ENCODE data around the gene MAFF.

The MAFF gene

DNA sequence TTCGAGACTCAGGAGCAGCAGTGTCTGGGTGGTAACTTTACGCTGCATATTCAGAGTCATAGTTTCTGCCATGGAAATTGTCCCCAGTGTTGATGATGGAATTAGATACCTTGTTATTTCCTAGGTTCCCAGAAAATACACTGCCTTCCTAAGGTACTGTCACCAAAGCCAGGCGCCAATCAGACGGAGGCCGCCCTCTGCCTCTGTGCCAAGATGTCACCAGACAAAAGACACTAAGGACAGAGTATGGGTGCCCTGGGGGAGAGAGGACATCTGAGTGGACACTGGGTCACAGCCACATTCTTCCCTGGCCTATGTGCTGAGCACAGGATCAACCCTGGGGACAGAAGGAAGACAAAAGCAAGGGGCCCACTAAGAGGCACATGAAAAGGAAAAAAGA is 31.3 kb upstream of the MAFF start:
- in situ Hi-C loops (cut with HindIII; ENCODE audit: low pct_ligation_motif_present, low sequenced_read_pairs): no loop called here

DNA sequence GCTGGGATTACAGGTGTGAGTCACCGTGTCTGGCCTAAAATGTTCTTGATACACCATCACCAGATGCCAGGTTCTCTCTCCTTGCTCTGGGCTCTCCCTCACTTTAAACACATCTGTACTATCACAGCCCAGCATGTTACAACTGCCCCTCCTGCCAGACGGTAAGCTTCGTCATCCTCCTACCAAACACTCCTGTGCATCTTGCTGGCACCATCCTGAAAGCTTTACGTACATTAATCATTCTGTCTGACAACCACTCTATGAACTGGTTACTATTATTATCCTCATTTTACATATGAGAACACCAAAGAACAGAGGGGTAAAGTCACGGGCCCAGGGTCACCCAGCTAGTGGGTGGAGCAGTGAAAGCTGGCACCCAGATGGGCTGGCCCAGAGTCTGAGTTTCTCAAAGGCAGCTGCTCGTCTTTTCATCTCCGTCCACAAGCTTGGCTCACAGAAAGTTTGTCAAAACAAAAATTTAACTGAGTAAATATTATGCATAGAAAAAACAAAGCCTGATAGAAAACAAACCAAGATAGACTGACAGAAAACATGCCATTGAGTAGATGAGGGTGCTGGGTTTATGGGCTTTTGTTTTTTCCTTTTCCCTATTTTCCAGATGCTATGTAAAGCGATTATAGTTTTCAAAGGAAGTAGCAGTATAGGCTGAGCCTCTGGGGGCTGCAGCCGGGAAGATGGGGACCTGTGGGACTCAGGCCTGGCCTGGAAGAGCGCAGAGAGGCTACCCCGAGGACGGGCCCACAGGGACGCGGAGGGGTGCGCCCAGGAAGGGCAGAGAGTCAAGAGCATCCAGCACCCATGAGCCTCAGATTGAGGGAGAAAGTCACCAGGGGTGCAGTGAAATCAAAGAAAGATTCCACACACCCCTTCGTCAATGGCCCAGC is 29.6 kb upstream of the MAFF start:
- Histone ChIP-seq H3K27me3 (replicated peaks) (no peaks in the 10 kb centered on the region), H3K36me3 (replicated peaks) (no peaks in the 10 kb centered on the region), H3K4me3 (ENCODE audit: low read depth, low read length) (no peak overlapping the region), H3K27ac (no peak overlapping the region)
- no peak for DNase-seq
- TF ChIP-seq, protein P1, sequence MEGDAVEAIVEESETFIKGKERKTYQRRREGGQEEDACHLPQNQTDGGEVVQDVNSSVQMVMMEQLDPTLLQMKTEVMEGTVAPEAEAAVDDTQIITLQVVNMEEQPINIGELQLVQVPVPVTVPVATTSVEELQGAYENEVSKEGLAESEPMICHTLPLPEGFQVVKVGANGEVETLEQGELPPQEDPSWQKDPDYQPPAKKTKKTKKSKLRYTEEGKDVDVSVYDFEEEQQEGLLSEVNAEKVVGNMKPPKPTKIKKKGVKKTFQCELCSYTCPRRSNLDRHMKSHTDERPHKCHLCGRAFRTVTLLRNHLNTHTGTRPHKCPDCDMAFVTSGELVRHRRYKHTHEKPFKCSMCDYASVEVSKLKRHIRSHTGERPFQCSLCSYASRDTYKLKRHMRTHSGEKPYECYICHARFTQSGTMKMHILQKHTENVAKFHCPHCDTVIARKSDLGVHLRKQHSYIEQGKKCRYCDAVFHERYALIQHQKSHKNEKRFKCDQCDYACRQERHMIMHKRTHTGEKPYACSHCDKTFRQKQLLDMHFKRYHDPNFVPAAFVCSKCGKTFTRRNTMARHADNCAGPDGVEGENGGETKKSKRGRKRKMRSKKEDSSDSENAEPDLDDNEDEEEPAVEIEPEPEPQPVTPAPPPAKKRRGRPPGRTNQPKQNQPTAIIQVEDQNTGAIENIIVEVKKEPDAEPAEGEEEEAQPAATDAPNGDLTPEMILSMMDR (IDR thresholded peaks at IDR 0.05; ENCODE audit: low read depth, low read length, missing control alignments): no peak
- in situ Hi-C loops (cut with HindIII; ENCODE audit: low pct_ligation_motif_present, low sequenced_read_pairs): no loop called here

More for the DNA sequence above, 31.3 kb upstream of the MAFF start:
- no peak overlapping the region for H3K4me3 ChIP-seq (ENCODE audit: low read depth, low read length)
- DNase-seq: no peak
- no peaks in the 10 kb centered on the region for H3K36me3 ChIP-seq (replicated peaks)
- H3K27me3 ChIP-seq (replicated peaks): no peaks in the 10 kb centered on the region
- TF ChIP-seq, protein P1 (IDR thresholded peaks at IDR 0.05; ENCODE audit: low read depth, low read length, missing control alignments): no peak
- no peak overlapping the region for H3K27ac ChIP-seq

DNA sequence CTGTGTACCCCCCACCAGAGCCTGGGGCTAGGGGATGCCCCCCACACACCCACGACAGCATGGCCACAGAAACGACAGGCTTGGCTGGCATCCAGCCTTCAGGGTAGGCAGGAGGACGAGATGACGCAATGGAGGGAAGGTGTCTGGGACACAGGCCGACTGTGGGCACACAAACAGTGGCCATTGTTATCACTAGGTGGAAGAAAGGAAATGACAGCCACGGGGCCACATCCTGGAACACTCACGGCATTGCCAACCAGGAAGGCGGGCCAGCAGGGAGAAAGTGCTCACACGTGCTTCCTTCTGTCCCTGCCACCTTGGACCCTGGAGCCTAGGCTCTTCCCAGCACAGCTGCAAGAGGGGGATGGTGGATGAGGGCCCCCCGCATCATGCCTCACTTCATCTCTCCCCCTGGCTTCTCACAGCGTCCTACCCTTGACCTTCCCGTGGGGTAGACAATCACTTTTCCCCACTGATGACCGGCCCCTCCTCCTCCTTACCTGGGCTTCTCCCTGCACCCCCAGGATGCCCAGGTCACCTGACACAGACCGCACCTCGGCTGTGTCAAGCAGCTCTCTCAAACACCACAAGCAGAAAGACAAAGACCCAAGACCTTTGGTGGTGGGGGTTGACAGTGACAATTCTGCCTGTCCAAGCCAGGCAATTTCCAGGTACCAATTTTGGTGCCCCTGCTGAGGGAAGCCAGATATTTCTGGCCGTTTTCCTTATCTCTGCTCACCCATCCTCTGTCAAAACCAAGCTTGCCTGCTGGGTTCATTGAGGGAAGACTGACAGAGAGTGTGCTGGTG is 28.8 kb upstream of the MAFF start:
- DNase-seq: peak; percentile 29
- no peak overlapping the region for H3K27ac ChIP-seq
- H3K27me3 ChIP-seq (replicated peaks): no peaks in the 10 kb centered on the region
- H3K4me3 ChIP-seq (ENCODE audit: low read depth, low read length): no peak overlapping the region
- in situ Hi-C loops (cut with HindIII; ENCODE audit: low pct_ligation_motif_present, low sequenced_read_pairs): no loop called here
- TF ChIP-seq, protein P1 (IDR thresholded peaks at IDR 0.05; ENCODE audit: low read depth, low read length, missing control alignments): no peak
- no peaks in the 10 kb centered on the region for H3K36me3 ChIP-seq (replicated peaks)

DNA sequence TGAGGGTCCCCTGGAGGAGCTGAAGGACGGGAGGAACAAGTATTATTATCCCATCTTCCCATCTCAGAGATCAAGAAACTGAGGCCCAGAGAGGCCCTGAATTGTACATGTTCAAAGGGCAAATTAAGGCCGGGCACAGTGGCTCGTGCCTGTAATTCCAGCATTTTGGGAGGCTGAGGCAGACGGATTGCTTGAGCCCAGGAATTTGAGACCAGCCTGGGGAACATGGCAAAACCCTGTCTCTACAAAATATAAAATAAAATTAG is 28.2 kb upstream of the MAFF start:
- TF ChIP-seq, protein P1 (IDR thresholded peaks at IDR 0.05; ENCODE audit: low read depth, low read length, missing control alignments): no peak
- Histone ChIP-seq H3K27ac (no peak overlapping the region), H3K4me3 (ENCODE audit: low read depth, low read length) (no peak overlapping the region), H3K36me3 (replicated peaks) (no peaks in the 10 kb centered on the region), H3K27me3 (replicated peaks) (no peaks in the 10 kb centered on the region)
- DNase-seq: no peak
- in situ Hi-C loops (cut with HindIII; ENCODE audit: low pct_ligation_motif_present, low sequenced_read_pairs): no loop called here

DNA sequence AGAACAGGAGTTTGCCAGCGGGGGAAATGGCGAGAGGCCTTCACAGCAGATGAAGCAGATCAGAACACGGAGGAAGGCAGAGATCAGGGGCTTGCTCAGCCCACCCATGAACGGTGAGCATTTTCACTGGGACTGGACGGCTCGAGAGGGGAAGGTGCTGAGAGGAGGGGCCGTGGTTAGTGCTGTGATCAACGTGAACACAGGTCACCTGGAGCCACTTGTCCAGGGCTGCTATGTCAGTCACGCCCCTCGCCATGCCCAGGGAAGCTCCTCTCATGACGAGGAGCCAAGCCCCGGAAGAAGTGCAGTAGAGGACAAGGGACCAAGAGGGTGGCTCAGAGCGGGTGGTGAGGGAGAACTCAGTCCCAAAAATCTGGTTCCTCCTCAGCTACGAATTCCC is 27.2 kb upstream of the MAFF start:
- TF ChIP-seq, protein P1 (IDR thresholded peaks at IDR 0.05; ENCODE audit: low read depth, low read length, missing control alignments): no peak
- in situ Hi-C loops (cut with HindIII; ENCODE audit: low pct_ligation_motif_present, low sequenced_read_pairs): no loop called here
- H3K36me3 ChIP-seq (replicated peaks): no peaks in the 10 kb centered on the region
- H3K27me3 ChIP-seq (replicated peaks): no peaks in the 10 kb centered on the region
- no peak for DNase-seq
- H3K27ac ChIP-seq: no peak overlapping the region
- H3K4me3 ChIP-seq (ENCODE audit: low read depth, low read length): no peak overlapping the region
